ENCODE measurements around the gene USH2A. TPM values are rescaled to one million over a fixed set of nuclear protein-coding genes. Genes with fewer than 3 reads are reported as not detected.

Gene USH2A
- total RNA-seq, 1 donor from 2014 or later: not detected

- no peaks in the 10 kb centered on the region for H3K4me1 ChIP-seq
- intact Hi-C loops (cut with DNase I): no loop called here
- no peak for TF ChIP-seq CTCF (IDR thresholded peaks at IDR 0.05)
Observed at GRCh38 chr1:215970406-215970805, 452.8 kb downstream of the USH2A start.

GRCh38 chr1:215963621-215964020 is 459.6 kb downstream of the USH2A start:
- TF ChIP-seq CTCF (IDR thresholded peaks at IDR 0.05): no peak
- DNase-seq (no peak), ATAC-seq (no peak)
- Histone ChIP-seq H3K27ac (no peak overlapping the region), H3K9me3 (no peaks in the 10 kb centered on the region), H3K27me3 (ENCODE audit: low read depth) (no peaks in the 10 kb centered on the region), H3K4me1 (no peaks in the 10 kb centered on the region), H3K4me3 (no peak overlapping the region), H3K36me3 (no peaks in the 10 kb centered on the region)
- intact Hi-C loops (cut with DNase I): no loop called here

More at GRCh38 chr1:215970406-215970805, 452.8 kb downstream of the USH2A start:
- Histone ChIP-seq H3K27me3 (ENCODE audit: low read depth) (no peaks in the 10 kb centered on the region), H3K9me3 (no peaks in the 10 kb centered on the region), H3K36me3 (no peaks in the 10 kb centered on the region), H3K4me3 (no peak overlapping the region), H3K27ac (no peak overlapping the region)
- DNase-seq: no peak
- ATAC-seq: no peak

GRCh38 chr1:215963040-215963439 is 460.2 kb downstream of the USH2A start:
- no peak overlapping the region for H3K27ac ChIP-seq
- H3K27me3 ChIP-seq (ENCODE audit: low read depth): no peaks in the 10 kb centered on the region
- intact Hi-C loops (cut with DNase I): no loop called here
- no peaks in the 10 kb centered on the region for H3K9me3 ChIP-seq
- DNase-seq: no peak
- no peak overlapping the region for H3K4me3 ChIP-seq
- H3K4me1 ChIP-seq: no peaks in the 10 kb centered on the region
- no peak for ATAC-seq
- no peak for TF ChIP-seq CTCF (IDR thresholded peaks at IDR 0.05)
- no peaks in the 10 kb centered on the region for H3K36me3 ChIP-seq

- Histone ChIP-seq H3K27ac (no peak overlapping the region), H3K9me3 (no peaks in the 10 kb centered on the region), H3K4me3 (no peak overlapping the region), H3K36me3 (no peaks in the 10 kb centered on the region), H3K4me1 (no peaks in the 10 kb centered on the region), H3K27me3 (ENCODE audit: low read depth) (no peaks in the 10 kb centered on the region)
- intact Hi-C loops (cut with DNase I): no loop called here
- DNase-seq (no peak), ATAC-seq (no peak)
- no peak for TF ChIP-seq CTCF (IDR thresholded peaks at IDR 0.05)
Observed at GRCh38 chr1:215958841-215959240, 464.4 kb downstream of the USH2A start.

GRCh38 chr1:215957663-215958062 is 465.6 kb downstream of the USH2A start:
- Histone ChIP-seq H3K36me3 (no peaks in the 10 kb centered on the region), H3K4me1 (no peaks in the 10 kb centered on the region), H3K27ac (no peak overlapping the region), H3K27me3 (ENCODE audit: low read depth) (no peaks in the 10 kb centered on the region), H3K4me3 (no peak overlapping the region), H3K9me3 (no peaks in the 10 kb centered on the region)
- no peak for TF ChIP-seq CTCF (IDR thresholded peaks at IDR 0.05)
- no peak for DNase-seq
- intact Hi-C loops (cut with DNase I): no loop called here
- ATAC-seq: no peak

- DNase-seq (no peak), ATAC-seq (no peak)
Observed at GRCh38 chr1:215932558-215932957, 490.7 kb downstream of the USH2A start.

More at GRCh38 chr1:215932558-215932957, 490.7 kb downstream of the USH2A start:
- no peak for TF ChIP-seq CTCF (IDR thresholded peaks at IDR 0.05)
- H3K4me1 ChIP-seq: no peaks in the 10 kb centered on the region
- no peaks in the 10 kb centered on the region for H3K9me3 ChIP-seq
- no peaks in the 10 kb centered on the region for H3K27me3 ChIP-seq (ENCODE audit: low read depth)
- no peak overlapping the region for H3K27ac ChIP-seq
- H3K4me3 ChIP-seq: no peak overlapping the region
- no peaks in the 10 kb centered on the region for H3K36me3 ChIP-seq
- intact Hi-C loops (cut with DNase I): no loop called here

Measured in lower lobe of right lung (tissue), 2 donors.